Hepatocyte (in vitro differentiated cells): ENCODE data around the gene CALHM5. TPM values are rescaled to one million over a fixed set of nuclear protein-coding genes. Genes with fewer than 3 reads are reported as not detected.

Experiments
- DNase-seq: peaks from one replicate; pipeline ENCODE4 v3.0.0-alpha.2; 2016; ENCODE audit warnings: low spot score
- H2AFZ ChIP-seq: fragments of 200-600 bp; sonication (generic); 2 replicates; pipeline ENCODE4 v1.6.0; 2016; ENCODE audit warnings: antibody characterized with exemption, mild to moderate bottlenecking
- H3K27ac ChIP-seq: fragments of 200-600 bp; sonication (generic); 2 replicates; pipeline ENCODE4 v1.5.1; 2016; ENCODE audit warnings: mild to moderate bottlenecking
- H3K27me3 ChIP-seq: fragments of 200-600 bp; sonication (generic); 2 replicates; pipeline ENCODE4 v1.6.1; 2016
- H3K36me3 ChIP-seq: fragments of 200-600 bp; sonication (generic); replicated peaks from 2 replicates; pipeline ENCODE4 v1.5.1; 2016; ENCODE audit warnings: low read depth; ENCODE audit not compliant: insufficient read depth
- H3K4me1 ChIP-seq: fragments of 200-600 bp; sonication (generic); 2 replicates; pipeline ENCODE4 v1.5.1; 2016; ENCODE audit warnings: mild to moderate bottlenecking, moderate library complexity; ENCODE audit not compliant: insufficient read depth
- H3K4me2 ChIP-seq: fragments of 200-600 bp; sonication (generic); 2 replicates; pipeline ENCODE4 v1.6.0; 2016
- H3K4me3 ChIP-seq: fragments of 200-600 bp; sonication (generic); 2 replicates; pipeline ENCODE4 v1.5.1; 2016; ENCODE audit warnings: mild to moderate bottlenecking
- H3K79me2 ChIP-seq: fragments of 200-600 bp; sonication (generic); 2 replicates; pipeline ENCODE4 v1.6.0; 2017; ENCODE audit warnings: mild to moderate bottlenecking
- H3K9me2 ChIP-seq: fragments of 200-600 bp; sonication (generic); replicated peaks from 2 replicates; pipeline ENCODE4 v1.6.0; 2017; ENCODE audit warnings: mild to moderate bottlenecking; ENCODE audit not compliant: insufficient read depth
- H3K9me3 ChIP-seq: fragments of 200-600 bp; sonication (generic); 2 replicates; pipeline ENCODE4 v1.5.1; 2016; ENCODE audit warnings: low read depth, mild to moderate bottlenecking
- H4K20me1 ChIP-seq: fragments of 200-600 bp; sonication (generic); 2 replicates; pipeline ENCODE4 v1.6.0; 2016; ENCODE audit warnings: mild to moderate bottlenecking; ENCODE audit not compliant: insufficient read depth, poor library complexity, severe bottlenecking
- CTCF ChIP-seq: fragments of 200-600 bp; sonication (generic); IDR thresholded peaks from 2 replicates; pipeline ENCODE4 v1.5.1; 2016; ENCODE audit warnings: antibody characterized with exemption, mild to moderate bottlenecking; ENCODE audit not compliant: poor library complexity
- EZH2 ChIP-seq: fragments of 200-600 bp; sonication (generic); IDR thresholded peaks from 2 replicates; pipeline ENCODE4 v1.6.1; 2016; ENCODE audit warnings: antibody characterized with exemption, mild to moderate bottlenecking, borderline replicate concordance
- EZH2phosphoT487 ChIP-seq: fragments of 200-600 bp; sonication (generic); IDR thresholded peaks from one replicate; pipeline ENCODE4 v1.6.1; 2018; ENCODE audit warnings: antibody characterized with exemption, mild to moderate bottlenecking, low read depth, moderate library complexity; ENCODE audit not compliant: unreplicated experiment, severe bottlenecking
- WGBS: methylation state at CpG from one replicate; pipeline ENCODE4 v1.1.6; 2016; ENCODE audit warnings: low lambda C conversion rate; ENCODE audit errors: missing lambda C conversion rate; 5-methylcytosine and 5-hydroxymethylcytosine counted together
- polyA plus RNA-seq: library from polyadenylated mRNA; unstranded; fragments of >200 nt; fragmentation: Nextera tagmentation; extraction: Ambion mirVana; gene quantifications from 2 replicates; pipeline ENCODE4 v1.2.1, GENCODE V29; 2016
- total RNA-seq: library from RNA; depleted of rRNA; stranded (reverse); fragments of >200 nt; gene quantifications from 2 replicates; pipeline ENCODE4 v1.2.3, GENCODE V29; 2014

CALHM5 gene
- total and polyA plus RNA-seq, 2 experiments from 2014 or later, result 0.46 to 1.7 TPM

GRCh38 chr6:116562614-116563013, 51.2 kb downstream of the CALHM5 start:
- peak overlapping the region; percentile 45 for H3K27ac ChIP-seq
- peak; percentile 46 for DNase-seq
- H2AFZ ChIP-seq, result peak overlapping the region; percentile 74

GRCh38 chr6:116563830-116564229, 52.4 kb downstream of the CALHM5 start:
- Histone ChIP-seq H3K27me3 (no peaks in the 10 kb centered on the region), H3K9me2 (no peaks in the 10 kb centered on the region), H3K36me3 (no peaks in the 10 kb centered on the region), H3K27ac (no peak overlapping the region), H2AFZ (no peak overlapping the region), H3K4me1 (peaks cover 7% of the 10 kb centered on the region), H3K4me3 (no peak overlapping the region), H3K79me2 (no peaks in the 10 kb centered on the region), H3K4me2 (no peak overlapping the region), H4K20me1 (no peaks in the 10 kb centered on the region), H3K9me3 (no peaks in the 10 kb centered on the region)
- whole genome bisulfite sequencing, result 93% methylated on average over 9 of the region's 9 CpGs
- DNase-seq, result no peak
- TF ChIP-seq EZH2phosphoT487 (no peak), CTCF (no peak), EZH2 (no peak)

More at GRCh38 chr6:116562614-116563013, 51.2 kb downstream of the CALHM5 start:
- no peaks in the 10 kb centered on the region for H3K9me2 ChIP-seq
- H3K36me3 ChIP-seq, result no peaks in the 10 kb centered on the region
- H3K4me3 ChIP-seq, result no peak overlapping the region
- no peaks in the 10 kb centered on the region for H3K9me3 ChIP-seq
- TF ChIP-seq EZH2, result no peak
- TF ChIP-seq EZH2phosphoT487, result no peak
- no peak for TF ChIP-seq CTCF
- no peaks in the 10 kb centered on the region for H3K27me3 ChIP-seq
- H4K20me1 ChIP-seq, result no peaks in the 10 kb centered on the region
- H3K4me2 ChIP-seq, result peak overlapping the region; percentile 42
- H3K4me1 ChIP-seq, result peaks cover 7% of the 10 kb centered on the region
- H3K79me2 ChIP-seq, result no peaks in the 10 kb centered on the region
- WGBS, result 23% methylated on average over 3 of the region's 3 CpGs

GRCh38 chr6:116564311-116564710, 52.9 kb downstream of the CALHM5 start:
- Histone ChIP-seq H3K4me2 (no peak overlapping the region), H3K27ac (no peak overlapping the region), H2AFZ (no peak overlapping the region), H4K20me1 (no peaks in the 10 kb centered on the region), H3K27me3 (no peaks in the 10 kb centered on the region), H3K4me1 (peaks cover 7% of the 10 kb centered on the region), H3K4me3 (no peak overlapping the region), H3K9me3 (no peaks in the 10 kb centered on the region), H3K9me2 (no peaks in the 10 kb centered on the region), H3K36me3 (no peaks in the 10 kb centered on the region), H3K79me2 (no peaks in the 10 kb centered on the region)
- WGBS, result 85% methylated on average over 7 of the region's 7 CpGs
- DNase-seq, result no peak
- TF ChIP-seq EZH2, result no peak
- TF ChIP-seq CTCF, result no peak
- TF ChIP-seq EZH2phosphoT487, result no peak
